Effector CD8-positive, alpha-beta T cell (primary cell): ENCODE data around the gene CHST11.
A peak's percentile ranks its signal among the peaks of the same experiment; 100 is the strongest.

Experiments used
- DNase-seq: peaks from one replicate; lab custom pipeline; 2025; lab: John Stamatoyannopoulos, UW

Gene CHST11

GRCh38 chr12:104761611-104762010 lies 304.9 kb downstream of the CHST11 start:
- DNase-seq = no peak

DNA sequence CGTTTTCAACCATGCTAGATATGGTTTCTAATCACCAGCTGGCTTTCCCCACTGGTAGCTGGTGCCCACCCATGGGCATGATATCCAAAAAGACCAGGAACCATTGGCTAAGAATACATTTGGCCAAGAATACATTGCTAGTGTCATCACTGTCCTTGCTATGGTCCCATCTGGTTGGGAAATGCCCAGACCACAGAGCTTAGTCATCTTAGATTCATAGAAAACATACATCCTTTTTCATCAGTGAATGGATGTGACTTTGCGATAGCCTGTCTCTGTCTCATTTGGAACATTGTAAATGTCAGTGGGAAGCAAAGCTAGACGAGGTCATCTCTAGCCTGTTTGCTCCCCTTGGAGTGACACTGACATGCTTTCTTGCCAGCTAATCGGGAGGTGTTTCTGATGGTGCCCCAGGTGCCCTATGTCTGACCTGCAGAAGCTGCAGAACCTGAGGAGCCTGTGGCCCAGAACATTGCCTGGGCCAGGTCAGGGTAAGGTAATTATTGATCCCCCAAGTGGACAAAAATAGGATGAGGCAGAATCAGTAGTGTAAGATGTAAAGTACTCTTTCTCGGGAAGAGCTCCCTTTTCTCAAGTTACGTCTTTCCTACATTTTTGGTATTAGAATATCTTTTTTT lies 306.5 kb downstream of the CHST11 start:
- no peak for DNase-seq

DNA sequence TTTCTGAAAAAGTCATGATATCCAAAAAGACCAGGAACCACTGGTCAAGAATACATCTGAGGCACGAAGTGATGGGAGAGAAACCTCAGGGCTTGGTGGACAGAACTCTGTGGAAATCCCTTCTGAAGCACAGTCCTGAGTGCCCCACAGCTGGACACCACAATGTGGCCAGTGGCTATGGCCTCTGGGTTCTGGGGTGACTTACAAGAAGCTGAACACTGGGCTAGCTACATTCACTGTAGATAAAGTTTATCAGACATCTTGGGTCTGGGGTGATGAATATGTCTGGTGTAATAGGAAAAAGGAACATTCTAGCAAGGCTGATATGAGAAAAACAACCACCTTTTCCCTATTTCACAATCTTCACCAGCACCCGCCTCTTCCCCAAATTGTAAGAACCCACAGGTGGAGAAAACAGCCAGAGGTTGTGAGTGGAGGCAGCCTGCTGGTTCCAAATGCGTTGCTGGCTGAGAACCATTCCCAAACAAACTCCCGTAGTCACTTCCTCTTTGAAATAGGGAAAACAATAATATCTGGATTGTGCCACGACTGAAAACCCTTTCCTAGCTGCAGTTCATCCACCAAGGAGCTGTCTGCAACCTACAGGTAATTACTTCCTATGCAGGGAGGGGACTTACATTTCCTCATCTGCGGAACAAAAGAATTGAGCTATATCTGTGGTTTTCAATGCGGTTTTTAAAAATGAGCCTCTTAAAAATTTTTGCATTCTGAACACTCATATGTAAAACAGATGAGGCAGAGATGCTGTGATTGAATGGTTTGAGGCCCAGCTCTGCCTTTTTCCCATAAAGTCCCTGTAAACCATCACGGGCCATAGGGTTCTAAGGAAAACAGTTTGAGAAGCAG lies 307.7 kb downstream of the CHST11 start:
- no peak for DNase-seq

- DNase-seq = no peak
Measured at GRCh38 chr12:104767261-104767660, 310.5 kb downstream of the CHST11 start.

- DNase-seq = no peak
Measured at GRCh38 chr12:104768033-104768432, 311.3 kb downstream of the CHST11 start.

DNA sequence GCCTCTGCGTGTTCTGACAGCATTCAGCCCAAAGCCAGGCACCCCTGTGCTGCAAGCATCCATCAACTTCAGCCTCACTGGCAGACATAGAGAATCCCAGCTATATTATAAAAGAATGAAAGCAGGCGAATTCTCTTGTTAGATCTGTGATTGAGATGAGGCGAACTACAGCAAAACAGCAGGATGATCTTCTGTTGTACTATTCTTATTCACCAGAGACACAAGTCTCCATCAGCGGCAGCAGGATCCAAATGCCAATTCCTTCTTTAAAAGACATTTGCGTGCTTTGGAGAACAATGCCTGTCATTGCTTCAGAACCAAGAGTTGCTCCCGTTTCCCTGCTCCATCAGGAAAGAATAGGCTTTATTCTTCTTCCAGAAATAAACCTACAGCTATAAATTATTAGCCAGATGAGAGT lies 312.4 kb downstream of the CHST11 start:
- no peak for DNase-seq

GRCh38 chr12:104772336-104772735 lies 315.6 kb downstream of the CHST11 start:
- DNase-seq = no peak

DNA sequence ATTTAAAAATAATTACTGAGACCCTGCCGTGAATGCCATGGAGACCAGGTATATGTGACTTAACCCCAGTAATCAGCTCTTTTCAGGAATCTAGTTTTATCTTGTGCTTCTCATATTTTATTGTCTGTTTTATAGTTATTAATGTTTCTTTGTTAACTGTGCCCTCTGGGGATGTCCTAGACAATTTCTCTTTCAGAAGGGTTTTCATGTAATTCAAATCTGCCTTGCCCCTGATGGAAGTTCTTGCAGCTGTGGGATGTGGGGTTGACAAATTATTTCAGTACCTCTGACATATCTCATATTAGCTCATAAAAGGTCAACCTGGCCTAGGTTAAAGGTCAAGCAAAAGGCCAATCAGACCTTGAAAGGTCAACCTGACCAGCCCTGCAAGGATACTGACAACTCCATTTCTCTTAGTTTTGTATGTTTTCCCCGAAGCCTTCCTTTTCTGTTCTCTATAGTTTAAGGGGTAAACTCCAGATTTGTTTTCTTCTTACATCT lies 319.0 kb downstream of the CHST11 start:
- DNase-seq = no peak

DNA sequence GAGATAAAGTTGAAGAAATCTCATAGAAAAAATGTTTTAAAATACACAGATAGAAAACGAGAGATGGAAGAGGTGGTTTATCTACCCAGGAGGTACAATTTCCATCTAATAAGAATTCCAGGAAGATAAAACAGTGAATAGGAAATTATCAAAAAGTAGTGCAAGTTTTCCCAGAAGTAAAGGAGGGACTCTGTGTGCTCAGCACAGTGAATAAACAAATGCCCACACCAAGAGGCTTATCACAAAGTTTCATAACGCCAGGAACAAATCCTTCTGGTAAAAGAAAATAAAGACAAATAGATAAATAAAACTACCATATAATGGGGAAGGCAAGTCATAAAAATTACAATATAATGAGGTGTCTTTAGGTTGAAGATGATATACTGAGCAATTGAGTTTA lies 322.4 kb downstream of the CHST11 start:
- DNase-seq = no peak

- no peak for DNase-seq
Measured at GRCh38 chr12:104782296-104782695, 325.5 kb downstream of the CHST11 start.

DNA sequence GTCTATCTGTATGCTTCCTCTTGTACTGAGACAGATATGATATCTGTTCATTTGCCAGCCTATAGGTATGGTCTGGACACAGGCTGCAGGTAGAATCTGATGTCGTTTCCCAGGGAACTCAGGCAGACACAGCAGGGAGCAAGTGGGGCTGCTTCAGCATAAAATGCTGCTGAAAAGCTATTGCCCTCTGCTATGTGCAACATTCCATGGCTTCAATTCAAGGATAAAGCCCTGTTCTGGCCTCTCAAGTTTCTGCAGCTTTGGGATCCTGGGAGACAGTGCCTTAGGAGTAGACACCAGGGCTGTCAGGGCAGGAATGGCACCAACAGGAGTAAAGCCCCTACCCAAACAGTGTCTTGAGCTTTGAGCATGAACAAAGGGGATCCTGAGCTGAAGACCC lies 327.8 kb downstream of the CHST11 start:
- DNase-seq = no peak

- DNase-seq = no peak
Measured at GRCh38 chr12:104785886-104786285, 329.1 kb downstream of the CHST11 start.

DNA sequence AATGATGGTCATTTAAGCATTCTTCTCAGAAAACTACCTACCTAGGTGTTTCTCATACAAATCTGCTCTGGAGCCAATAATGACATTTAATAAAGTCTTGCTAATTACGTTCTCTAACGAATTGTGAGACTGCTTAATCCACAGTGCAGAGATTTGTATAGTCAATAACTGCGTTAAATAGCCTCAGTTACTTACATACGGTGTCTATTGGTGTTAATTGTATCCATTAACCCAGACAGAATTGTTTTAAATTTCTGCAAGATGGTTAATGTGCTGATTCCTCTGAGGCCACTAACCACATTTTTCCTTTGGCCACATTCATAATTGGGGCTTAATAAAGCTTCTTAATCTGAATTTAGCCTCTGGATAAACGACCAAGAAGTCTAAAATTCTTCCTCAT lies 329.6 kb downstream of the CHST11 start:
- no peak for DNase-seq

DNA sequence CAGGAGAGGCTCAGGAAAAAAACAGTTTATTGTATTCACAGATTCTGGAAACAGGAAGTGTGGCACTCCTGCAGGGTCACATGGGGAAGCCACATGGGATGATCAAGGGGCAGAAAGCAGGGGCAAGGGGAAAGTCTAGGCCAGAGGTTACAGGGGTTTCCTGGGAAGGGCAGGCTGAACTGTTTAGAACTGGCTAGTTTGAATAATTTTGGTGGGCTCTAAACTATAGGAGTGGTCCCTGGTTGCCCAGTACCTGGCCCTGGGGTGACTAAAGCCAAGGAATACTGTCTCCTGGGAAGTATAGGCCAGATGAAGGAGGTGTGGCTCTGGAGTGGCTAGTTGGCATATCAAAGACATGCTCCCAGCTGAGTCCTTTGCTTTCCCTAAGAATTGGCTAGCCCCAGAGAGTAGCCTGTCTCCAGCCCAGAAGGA lies 332.1 kb downstream of the CHST11 start:
- DNase-seq = no peak

GRCh38 chr12:104790296-104791125 lies 333.8 kb downstream of the CHST11 start:
- peak; percentile 2 for DNase-seq

DNA sequence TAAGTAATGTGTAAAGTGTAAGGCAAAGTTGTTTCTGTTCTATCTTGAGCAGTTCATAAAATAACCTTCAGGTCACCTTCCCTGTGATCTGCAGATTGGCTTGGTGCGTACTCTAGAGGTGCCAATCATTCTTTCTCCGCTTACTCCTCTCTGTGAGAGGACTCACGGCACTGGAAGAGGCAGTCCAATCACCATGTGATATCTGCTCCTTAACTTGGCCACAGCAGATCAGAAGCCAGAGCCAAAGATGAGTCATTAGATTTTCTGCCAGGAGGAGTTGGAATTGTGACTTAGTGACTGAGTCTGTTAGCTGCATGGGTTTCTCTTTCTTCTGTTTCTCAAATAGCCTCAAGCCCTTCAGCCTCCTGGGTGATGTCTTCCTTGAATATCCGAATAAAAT lies 335.8 kb downstream of the CHST11 start:
- no peak for DNase-seq

- DNase-seq = no peak
Measured at GRCh38 chr12:104793285-104793684, 336.5 kb downstream of the CHST11 start.

- DNase-seq = no peak
Measured at GRCh38 chr12:104793968-104794367, 337.2 kb downstream of the CHST11 start.

GRCh38 chr12:104796475-104796862 lies 339.7 kb downstream of the CHST11 start:
- no peak for DNase-seq

DNA sequence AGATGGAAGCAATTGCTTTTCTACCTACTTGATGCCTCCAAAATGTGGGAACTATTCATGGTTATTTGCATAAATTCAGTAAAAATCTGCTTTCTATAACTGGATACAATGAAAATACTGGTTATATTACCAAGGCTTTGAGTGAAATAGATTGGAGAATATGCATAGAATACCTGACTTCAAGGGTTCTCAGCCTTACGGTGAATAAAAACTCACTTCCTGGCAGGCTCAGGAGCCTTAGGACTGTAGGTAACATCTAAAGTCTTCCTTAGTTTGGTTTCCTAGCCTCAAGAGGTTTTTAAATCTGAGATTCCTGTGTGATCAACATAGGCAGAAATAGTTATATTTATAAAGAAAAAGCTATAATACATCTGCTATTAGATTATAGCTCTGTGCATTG lies 342.7 kb downstream of the CHST11 start:
- no peak for DNase-seq

DNA sequence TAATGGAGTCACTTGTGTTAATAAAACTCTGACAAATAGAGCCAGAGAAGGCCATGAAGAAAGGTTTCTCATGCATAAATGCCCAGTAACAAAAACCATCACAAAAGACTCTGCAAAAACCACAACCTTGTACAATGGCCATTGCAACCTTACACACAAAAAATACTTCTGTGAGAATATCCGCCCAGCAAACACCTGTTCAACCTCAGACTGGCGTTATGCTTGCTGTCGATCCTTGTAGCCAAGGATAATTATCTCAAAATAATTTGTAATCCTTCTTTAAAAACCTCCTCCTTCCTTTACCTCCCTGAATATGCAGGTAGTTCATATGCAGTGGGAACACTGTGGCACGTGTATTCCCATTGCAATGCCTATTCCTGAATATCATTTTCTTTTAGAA lies 344.3 kb downstream of the CHST11 start:
- no peak for DNase-seq

- no peak for DNase-seq
Measured at GRCh38 chr12:104801427-104801826, 344.7 kb downstream of the CHST11 start.
